Prostate gland (tissue), 2 donors: ENCODE data around the gene BHLHA15.

Experiments
- POLR2A ChIP-seq: fragments of 450-650 bp; IDR thresholded peaks from one replicate; pipeline ENCODE4 v1.6.1; 2016; ENCODE audit warnings: antibody characterized with exemption, mild to moderate bottlenecking
- POLR2AphosphoS5 ChIP-seq: sonication (generic); formaldehyde crosslinking; IDR thresholded peaks from one replicate; pipeline ENCODE4 v1.6.1; 2017; ENCODE audit warnings: antibody characterized with exemption
- TF ChIP-seq, protein P1 (sequence below), 4 experiments: fragments of 200-600 bp in 2 of 4; fragments of 450-650 bp in 2 of 4; sonication (generic) in 2 of 4; IDR thresholded peaks; 1 replicate in 3 of 4; 2 replicates in 1 of 4; pipeline ENCODE4 v1.5.1; 2016 to 2019; ENCODE audit warnings: antibody characterized with exemption in 4 of 4, mild to moderate bottlenecking in 2 of 4, moderate library complexity in 2 of 4

- TF ChIP-seq, protein P1, sequence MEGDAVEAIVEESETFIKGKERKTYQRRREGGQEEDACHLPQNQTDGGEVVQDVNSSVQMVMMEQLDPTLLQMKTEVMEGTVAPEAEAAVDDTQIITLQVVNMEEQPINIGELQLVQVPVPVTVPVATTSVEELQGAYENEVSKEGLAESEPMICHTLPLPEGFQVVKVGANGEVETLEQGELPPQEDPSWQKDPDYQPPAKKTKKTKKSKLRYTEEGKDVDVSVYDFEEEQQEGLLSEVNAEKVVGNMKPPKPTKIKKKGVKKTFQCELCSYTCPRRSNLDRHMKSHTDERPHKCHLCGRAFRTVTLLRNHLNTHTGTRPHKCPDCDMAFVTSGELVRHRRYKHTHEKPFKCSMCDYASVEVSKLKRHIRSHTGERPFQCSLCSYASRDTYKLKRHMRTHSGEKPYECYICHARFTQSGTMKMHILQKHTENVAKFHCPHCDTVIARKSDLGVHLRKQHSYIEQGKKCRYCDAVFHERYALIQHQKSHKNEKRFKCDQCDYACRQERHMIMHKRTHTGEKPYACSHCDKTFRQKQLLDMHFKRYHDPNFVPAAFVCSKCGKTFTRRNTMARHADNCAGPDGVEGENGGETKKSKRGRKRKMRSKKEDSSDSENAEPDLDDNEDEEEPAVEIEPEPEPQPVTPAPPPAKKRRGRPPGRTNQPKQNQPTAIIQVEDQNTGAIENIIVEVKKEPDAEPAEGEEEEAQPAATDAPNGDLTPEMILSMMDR (IDR thresholded peaks at IDR 0.05): no peak
- TF ChIP-seq POLR2A: no peak
- no peak for TF ChIP-seq POLR2AphosphoS5
These were observed 35.8 kb upstream of the BHLHA15 start for GRCh38 chr7:98175260-98175940.
